Tibial nerve (tissue), 3 donors: ENCODE data around the gene LRBA.

Experiments
- POLR2A ChIP-seq, 2 donors: fragments of 450-650 bp; IDR thresholded peaks; one replicate each; pipeline ENCODE4 v1.6.1; 2017; ENCODE audit warnings: antibody characterized with exemption in 2 of 2, mild to moderate bottlenecking in 2 of 2, moderate library complexity in 2 of 2
- TF ChIP-seq, protein P1 (sequence below), 5 experiments: fragments of 200-600 bp in 3 of 5; fragments of 450-650 bp in 2 of 5; sonication (generic) in 3 of 5; IDR thresholded peaks; one replicate each; pipeline ENCODE4 v1.5.1; 2016 to 2019; ENCODE audit warnings: antibody characterized with exemption in 5 of 5, mild to moderate bottlenecking in 3 of 5, moderate library complexity in 2 of 5

DNA sequence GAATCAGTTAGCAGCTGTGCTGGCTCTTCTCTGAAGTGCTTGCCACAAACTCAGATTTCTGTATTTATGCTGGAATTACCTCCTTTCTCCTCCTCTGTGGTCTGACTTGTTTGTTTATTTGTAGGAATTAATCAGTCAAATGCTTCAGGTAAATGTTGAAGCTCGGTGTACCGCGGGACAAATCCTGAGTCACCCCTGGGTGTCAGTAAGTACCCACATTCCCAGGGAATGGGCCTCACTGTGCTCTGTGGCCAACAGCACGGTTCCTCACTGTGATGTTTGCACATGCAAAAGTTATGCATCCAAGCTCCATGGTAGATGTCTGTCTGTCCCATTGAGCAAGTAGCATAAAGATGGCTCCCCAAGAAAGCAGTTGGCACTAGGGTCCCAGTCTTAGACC is 766.9 kb downstream of the LRBA start:
- no peak for TF ChIP-seq POLR2A (IDR thresholded peaks at IDR 0.05)
- TF ChIP-seq, protein P1, sequence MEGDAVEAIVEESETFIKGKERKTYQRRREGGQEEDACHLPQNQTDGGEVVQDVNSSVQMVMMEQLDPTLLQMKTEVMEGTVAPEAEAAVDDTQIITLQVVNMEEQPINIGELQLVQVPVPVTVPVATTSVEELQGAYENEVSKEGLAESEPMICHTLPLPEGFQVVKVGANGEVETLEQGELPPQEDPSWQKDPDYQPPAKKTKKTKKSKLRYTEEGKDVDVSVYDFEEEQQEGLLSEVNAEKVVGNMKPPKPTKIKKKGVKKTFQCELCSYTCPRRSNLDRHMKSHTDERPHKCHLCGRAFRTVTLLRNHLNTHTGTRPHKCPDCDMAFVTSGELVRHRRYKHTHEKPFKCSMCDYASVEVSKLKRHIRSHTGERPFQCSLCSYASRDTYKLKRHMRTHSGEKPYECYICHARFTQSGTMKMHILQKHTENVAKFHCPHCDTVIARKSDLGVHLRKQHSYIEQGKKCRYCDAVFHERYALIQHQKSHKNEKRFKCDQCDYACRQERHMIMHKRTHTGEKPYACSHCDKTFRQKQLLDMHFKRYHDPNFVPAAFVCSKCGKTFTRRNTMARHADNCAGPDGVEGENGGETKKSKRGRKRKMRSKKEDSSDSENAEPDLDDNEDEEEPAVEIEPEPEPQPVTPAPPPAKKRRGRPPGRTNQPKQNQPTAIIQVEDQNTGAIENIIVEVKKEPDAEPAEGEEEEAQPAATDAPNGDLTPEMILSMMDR (IDR thresholded peaks at IDR 0.05), result no peak
